Peyer's patch (tissue), 4 donors: ENCODE data around the gene PAFAH1B2. TPM values are rescaled to one million over a fixed set of nuclear protein-coding genes. Genes with fewer than 3 reads are reported as not detected.
"Not testable (repeated sequence)": the region's sequence is repeated elsewhere in the genome, so short reads cannot be mapped to it uniquely, and the experiment has no call there.

Experiments used
- DNase-seq, 3 donors: peaks; one replicate each; pipeline ENCODE4 v3.0.0-alpha.2; 2017 to 2019
- H3K27ac ChIP-seq, 4 donors: fragments of 200-600 bp; sonication (generic); one replicate each; pipeline ENCODE4 v1.5.1; 2016 to 2019
- H3K27me3 ChIP-seq, 2 donors: fragments of 200-600 bp; sonication (generic); one replicate each; pipeline ENCODE4 v1.5.1; 2019
- H3K36me3 ChIP-seq, 3 donors: fragments of 200-600 bp; sonication (generic); one replicate each; pipeline ENCODE4 v1.5.1; 2016 to 2019
- H3K4me1 ChIP-seq, 4 donors: fragments of 200-600 bp; sonication (generic); one replicate each; pipeline ENCODE4 v1.5.1; 2016 to 2019
- H3K4me3 ChIP-seq, 4 donors: fragments of 200-600 bp; sonication (generic); 1 replicate in 3 of 4; 2 replicates in 1 of 4; pipeline ENCODE4 v1.5.1; 2016 to 2019; ENCODE audit warnings: mild to moderate bottlenecking in 1 of 4
- H3K9me3 ChIP-seq, 4 donors: fragments of 200-600 bp; sonication (generic); one replicate each; pipeline ENCODE4 v1.5.1; 2016 to 2019; ENCODE audit warnings: mild to moderate bottlenecking in 1 of 4
- POLR2A ChIP-seq, 2 donors: fragments of 450-650 bp; IDR thresholded peaks; one replicate each; pipeline ENCODE4 v1.5.1; 2017; ENCODE audit warnings: antibody characterized with exemption in 2 of 2, mild to moderate bottlenecking in 2 of 2, moderate library complexity in 2 of 2
- total RNA-seq, 4 donors: library from RNA; depleted of rRNA; stranded (reverse); fragments of >200 nt; gene quantifications; one replicate each; pipeline ENCODE4 v1.1.0, GENCODE V29; 2016
- TF ChIP-seq, protein P1 (sequence below), 6 experiments: fragments of 450-650 bp in 4 of 6; fragments of 200-600 bp in 2 of 6; sonication (generic) in 1 of 6; IDR thresholded peaks; one replicate each; pipeline ENCODE4 v1.5.1; 2017 to 2019; ENCODE audit warnings: antibody characterized with exemption in 6 of 6, mild to moderate bottlenecking in 3 of 6, moderate library complexity in 1 of 6

The PAFAH1B2 gene
- total RNA-seq, 4 donors from 2014 or later, result 45.4 to 96.2 (median 66.9) TPM

DNA sequence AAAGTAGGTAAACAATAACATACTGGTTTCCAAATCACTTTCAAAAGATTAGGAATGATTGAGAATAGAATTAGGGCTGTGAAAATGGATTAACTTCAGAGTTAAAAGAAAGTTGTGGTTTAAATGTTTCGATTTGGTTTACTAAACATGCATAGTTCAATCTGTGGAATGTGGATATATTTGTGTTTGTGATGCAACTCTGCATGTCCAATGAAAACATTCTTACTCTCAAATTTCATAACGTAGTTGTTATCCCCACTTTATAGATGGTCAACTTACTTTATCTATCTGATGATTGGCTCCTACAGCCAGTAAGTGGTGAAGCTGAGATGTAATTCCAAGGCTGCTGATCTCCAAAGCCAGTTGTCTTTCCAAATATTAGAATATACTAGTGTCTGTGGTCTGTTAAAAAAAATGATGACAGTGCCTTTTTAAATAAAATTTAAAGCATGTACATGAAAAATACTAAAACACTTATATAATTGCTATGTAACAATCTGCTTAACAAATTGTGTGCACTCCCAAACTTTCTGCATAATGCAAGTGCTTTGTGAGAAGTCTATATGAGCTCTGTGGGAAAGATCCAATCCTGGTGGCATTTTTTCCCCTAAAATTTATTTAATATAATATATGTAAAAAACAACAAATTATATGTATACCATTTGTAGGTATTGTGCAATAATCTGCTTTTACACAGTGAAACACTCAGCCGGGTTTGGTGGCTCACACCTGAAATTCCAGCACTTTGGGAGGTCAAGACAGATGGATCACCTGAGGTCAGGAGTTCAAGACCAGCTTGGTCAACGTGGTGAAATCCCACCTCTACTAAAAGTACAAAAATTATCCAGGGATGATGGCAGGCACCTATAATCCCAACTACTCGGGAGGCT is 36.1 kb upstream of the PAFAH1B2 start:
- Histone ChIP-seq H3K4me3 (no peak overlapping the region), H3K27me3 (no peaks in the 10 kb centered on the region), H3K36me3 (no peaks in the 10 kb centered on the region), H3K9me3 (no peaks in the 10 kb centered on the region), H3K27ac (no peak overlapping the region), H3K4me1 (peaks cover 0 to 4% (median 0%) of the 10 kb centered on the region in 4 donors)
- no peak for DNase-seq
- no peak for TF ChIP-seq POLR2A (IDR thresholded peaks at IDR 0.05)
- TF ChIP-seq, protein P1, sequence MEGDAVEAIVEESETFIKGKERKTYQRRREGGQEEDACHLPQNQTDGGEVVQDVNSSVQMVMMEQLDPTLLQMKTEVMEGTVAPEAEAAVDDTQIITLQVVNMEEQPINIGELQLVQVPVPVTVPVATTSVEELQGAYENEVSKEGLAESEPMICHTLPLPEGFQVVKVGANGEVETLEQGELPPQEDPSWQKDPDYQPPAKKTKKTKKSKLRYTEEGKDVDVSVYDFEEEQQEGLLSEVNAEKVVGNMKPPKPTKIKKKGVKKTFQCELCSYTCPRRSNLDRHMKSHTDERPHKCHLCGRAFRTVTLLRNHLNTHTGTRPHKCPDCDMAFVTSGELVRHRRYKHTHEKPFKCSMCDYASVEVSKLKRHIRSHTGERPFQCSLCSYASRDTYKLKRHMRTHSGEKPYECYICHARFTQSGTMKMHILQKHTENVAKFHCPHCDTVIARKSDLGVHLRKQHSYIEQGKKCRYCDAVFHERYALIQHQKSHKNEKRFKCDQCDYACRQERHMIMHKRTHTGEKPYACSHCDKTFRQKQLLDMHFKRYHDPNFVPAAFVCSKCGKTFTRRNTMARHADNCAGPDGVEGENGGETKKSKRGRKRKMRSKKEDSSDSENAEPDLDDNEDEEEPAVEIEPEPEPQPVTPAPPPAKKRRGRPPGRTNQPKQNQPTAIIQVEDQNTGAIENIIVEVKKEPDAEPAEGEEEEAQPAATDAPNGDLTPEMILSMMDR (IDR thresholded peaks at IDR 0.05), result no peak

DNA sequence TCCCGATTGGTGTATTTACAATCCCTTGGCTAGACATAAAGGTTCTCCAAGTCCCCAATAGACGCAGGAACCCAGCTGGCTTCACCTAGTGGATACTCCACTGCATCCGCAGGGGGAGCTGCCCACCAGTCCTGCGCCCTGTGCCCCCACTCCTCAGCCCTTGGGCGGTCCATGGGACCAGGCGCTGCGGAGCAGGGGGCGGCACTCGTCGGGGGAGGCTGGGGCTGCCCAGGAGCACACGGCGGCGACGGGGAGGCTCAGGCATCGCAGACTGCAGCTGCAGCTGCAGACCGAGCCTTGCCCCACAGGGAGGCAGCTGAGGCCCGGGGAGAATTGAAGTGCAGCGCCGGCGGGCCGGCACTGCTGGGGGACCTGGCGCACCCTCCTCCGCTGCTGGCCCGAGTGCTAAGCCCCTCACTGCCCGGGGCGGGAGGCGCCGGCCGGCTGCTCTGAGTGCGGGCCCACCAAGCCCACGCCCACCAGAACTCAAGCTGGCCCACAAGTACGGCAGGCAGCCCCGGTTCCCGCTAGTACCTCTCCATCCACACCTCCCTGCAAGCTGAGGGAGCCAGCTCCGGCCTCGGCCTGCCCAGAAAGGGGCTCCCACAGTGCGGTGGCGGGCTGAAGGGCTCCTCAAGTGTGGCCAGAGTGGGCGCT is 33.7 kb upstream of the PAFAH1B2 start:
- Histone ChIP-seq H3K4me3 (no peak overlapping the region), H3K9me3 (no peaks in the 10 kb centered on the region), H3K36me3 (no peaks in the 10 kb centered on the region), H3K4me1 (peaks cover 0 to 4% (median 0%) of the 10 kb centered on the region in 4 donors), H3K27me3 (no peaks in the 10 kb centered on the region), H3K27ac (no peak overlapping the region)
- no peak for DNase-seq
- TF ChIP-seq, protein P1 (IDR thresholded peaks at IDR 0.05), result no peak
- no peak for TF ChIP-seq POLR2A (IDR thresholded peaks at IDR 0.05)

DNA sequence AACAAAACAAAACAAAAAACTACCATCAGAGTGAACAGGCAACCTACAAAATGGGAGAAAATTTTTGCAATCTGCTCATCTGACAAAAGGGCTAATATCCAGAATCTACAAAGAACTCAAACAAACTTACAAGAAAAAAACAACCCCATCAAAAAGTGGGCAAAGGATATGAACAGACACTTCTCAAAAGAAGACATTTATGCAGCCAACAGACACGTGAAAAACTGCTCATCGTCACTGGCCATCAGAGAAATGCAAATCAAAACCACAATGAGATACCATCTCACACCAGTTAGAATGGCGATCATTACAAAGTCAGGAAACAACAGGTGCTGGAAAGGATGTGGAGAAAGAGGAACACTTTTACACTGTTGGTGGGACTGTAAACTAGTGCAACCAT is 31.6 kb upstream of the PAFAH1B2 start:
- H3K36me3 ChIP-seq, H3K9me3 ChIP-seq, DNase-seq, H3K4me1 ChIP-seq, H3K4me3 ChIP-seq, H3K27me3 ChIP-seq, H3K27ac ChIP-seq: not testable (repeated sequence)

DNA sequence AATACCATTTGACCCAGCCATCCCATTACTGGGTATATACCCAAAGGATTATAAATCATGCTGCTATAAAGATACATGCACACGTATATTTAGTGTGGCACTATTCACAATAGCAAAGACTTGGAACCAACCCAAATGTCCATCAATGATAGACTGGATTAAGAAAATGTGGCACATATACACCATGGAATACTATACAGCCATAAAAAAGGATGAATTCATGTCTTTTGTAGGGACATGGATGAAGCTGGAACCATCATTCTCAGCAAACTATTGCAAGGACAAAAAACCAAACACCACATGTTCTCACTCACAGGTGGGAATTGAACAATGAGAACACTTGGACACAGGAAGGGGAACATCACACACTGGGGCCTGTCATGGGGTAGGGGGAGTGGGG is 31.1 kb upstream of the PAFAH1B2 start:
- H3K4me1 ChIP-seq, result not testable (repeated sequence)

DNA sequence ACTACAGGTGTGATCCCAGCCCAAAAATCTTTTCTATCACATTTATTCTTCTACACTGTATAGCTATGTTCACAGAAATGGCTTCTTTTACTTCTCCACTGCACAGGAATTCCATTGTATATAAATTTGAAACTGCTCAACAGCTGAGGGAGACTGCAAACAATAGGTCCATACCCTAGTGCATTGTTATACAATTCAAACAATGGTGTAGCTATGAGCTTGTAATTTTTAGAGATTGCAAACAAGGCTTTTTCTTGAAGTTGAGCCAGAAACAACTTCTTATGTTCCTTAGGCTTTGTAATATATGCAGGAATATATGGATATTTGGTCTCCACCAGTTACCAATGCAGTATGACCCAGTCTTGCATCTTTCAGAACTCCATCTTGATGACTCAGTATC is 26.4 kb upstream of the PAFAH1B2 start:
- Histone ChIP-seq H3K27me3 (no peaks in the 10 kb centered on the region), H3K27ac (no peak overlapping the region), H3K4me1 (no peaks in the 10 kb centered on the region), H3K36me3 (no peaks in the 10 kb centered on the region), H3K4me3 (no peak overlapping the region), H3K9me3 (no peaks in the 10 kb centered on the region)
- no peak for TF ChIP-seq POLR2A (IDR thresholded peaks at IDR 0.05)
- TF ChIP-seq, protein P1 (IDR thresholded peaks at IDR 0.05), result no peak
- DNase-seq, result no peak

More for the DNA sequence above, 31.1 kb upstream of the PAFAH1B2 start:
- not testable (repeated sequence) for H3K4me3 ChIP-seq, H3K36me3 ChIP-seq, DNase-seq, H3K27me3 ChIP-seq, H3K27ac ChIP-seq, H3K9me3 ChIP-seq

DNA sequence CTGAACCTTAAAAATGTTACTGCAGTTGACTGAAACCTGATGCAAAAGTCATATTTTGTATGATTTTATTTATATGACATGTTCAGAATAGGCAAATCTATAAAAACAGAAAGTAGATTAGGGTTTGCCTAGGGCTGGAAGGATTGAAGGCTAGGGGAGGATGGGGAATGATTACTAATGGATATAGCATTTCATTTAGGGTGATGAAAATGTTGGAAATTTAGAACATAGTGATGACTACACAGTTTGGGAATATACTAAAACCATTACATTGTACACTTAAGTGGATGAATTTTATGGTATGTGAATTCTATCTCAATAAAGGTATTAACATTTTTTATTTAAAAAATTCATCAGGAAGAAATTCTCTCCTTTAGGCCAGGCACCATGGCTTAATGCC is 22.9 kb upstream of the PAFAH1B2 start:
- Histone ChIP-seq H3K4me3 (no peak overlapping the region), H3K27ac (no peak overlapping the region), H3K9me3 (no peaks in the 10 kb centered on the region)

More for the DNA sequence above, 22.9 kb upstream of the PAFAH1B2 start:
- H3K4me1 ChIP-seq, result no peaks in the 10 kb centered on the region
- TF ChIP-seq POLR2A (IDR thresholded peaks at IDR 0.05), result no peak
- TF ChIP-seq, protein P1 (IDR thresholded peaks at IDR 0.05), result no peak
- DNase-seq, result no peak
- no peaks in the 10 kb centered on the region for H3K36me3 ChIP-seq
- H3K27me3 ChIP-seq, result no peaks in the 10 kb centered on the region
